ENCODE data around the gene COQ5.

Gene COQ5

DNA sequence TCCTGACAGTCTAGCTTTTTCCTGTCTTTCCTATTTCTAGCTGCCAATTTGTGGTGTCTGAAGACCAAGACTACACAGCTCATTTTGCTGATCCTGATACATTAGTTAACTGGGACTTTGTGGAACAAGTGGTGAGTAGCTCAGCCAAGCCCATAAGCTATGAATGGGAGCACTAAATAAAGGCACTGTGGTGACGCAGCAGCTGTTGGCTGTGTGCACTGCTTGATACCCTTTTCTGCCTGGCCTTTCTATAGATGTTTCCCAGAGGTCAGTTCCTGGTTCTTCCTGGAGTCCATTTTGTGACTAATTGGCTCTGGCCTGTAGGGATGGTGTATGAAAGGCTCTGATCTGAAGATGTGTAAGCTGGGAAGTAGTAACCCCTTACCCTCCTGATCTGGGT lies 25.7 kb upstream of the COQ5 start:
- no peak overlapping the region for H3K4me3 ChIP-seq
- DNase-seq (ENCODE audit: low spot score), result no peak
- TF ChIP-seq, protein P1, sequence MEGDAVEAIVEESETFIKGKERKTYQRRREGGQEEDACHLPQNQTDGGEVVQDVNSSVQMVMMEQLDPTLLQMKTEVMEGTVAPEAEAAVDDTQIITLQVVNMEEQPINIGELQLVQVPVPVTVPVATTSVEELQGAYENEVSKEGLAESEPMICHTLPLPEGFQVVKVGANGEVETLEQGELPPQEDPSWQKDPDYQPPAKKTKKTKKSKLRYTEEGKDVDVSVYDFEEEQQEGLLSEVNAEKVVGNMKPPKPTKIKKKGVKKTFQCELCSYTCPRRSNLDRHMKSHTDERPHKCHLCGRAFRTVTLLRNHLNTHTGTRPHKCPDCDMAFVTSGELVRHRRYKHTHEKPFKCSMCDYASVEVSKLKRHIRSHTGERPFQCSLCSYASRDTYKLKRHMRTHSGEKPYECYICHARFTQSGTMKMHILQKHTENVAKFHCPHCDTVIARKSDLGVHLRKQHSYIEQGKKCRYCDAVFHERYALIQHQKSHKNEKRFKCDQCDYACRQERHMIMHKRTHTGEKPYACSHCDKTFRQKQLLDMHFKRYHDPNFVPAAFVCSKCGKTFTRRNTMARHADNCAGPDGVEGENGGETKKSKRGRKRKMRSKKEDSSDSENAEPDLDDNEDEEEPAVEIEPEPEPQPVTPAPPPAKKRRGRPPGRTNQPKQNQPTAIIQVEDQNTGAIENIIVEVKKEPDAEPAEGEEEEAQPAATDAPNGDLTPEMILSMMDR (IDR thresholded peaks at IDR 0.05), result no peak
- H3K27ac ChIP-seq, result peak overlapping the region; percentile 9 to 12

DNA sequence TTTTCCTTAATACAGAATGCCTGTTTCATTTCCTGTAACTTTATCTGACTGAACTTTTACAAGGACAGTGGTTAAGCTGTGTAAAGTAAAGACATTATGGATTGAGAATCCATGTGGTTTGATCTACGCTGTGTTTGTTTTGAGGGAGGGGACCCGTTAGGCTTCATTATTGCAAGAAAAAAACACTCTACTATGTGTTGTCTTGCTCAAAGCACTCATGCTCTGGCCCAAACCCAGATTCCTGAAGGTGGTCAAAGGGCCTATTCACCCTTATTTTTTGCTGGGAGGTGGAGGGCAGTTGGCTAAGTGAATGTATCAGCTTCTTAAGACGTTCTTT lies 17.1 kb upstream of the COQ5 start:
- no peak overlapping the region for H3K4me3 ChIP-seq
- H3K27ac ChIP-seq, result no peak overlapping the region
- DNase-seq (ENCODE audit: low spot score), result no peak
- TF ChIP-seq, protein P1 (IDR thresholded peaks at IDR 0.05), result no peak

DNA sequence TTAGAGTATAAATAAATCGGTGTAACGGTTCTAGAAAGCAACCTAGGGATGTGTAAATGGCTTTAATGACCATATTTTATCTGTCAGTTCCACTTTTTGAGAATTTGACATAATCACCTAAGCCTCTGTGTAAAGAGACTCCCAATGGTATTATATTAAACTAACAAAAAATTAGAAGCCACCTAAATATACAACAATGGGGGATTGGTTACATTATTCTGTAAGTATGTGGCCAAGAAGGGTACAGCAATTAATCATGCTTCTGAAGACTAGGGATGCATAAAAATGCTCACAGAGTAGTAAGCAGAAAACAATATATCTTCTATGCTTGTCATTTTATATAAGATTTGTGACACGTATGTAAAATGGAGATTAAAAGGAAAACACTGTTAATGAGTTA lies 15.7 kb upstream of the COQ5 start:
- Histone ChIP-seq H3K27ac (no peak overlapping the region), H3K4me3 (no peak overlapping the region)
- DNase-seq (ENCODE audit: low spot score), result no peak
- TF ChIP-seq, protein P1 (IDR thresholded peaks at IDR 0.05), result no peak

DNA sequence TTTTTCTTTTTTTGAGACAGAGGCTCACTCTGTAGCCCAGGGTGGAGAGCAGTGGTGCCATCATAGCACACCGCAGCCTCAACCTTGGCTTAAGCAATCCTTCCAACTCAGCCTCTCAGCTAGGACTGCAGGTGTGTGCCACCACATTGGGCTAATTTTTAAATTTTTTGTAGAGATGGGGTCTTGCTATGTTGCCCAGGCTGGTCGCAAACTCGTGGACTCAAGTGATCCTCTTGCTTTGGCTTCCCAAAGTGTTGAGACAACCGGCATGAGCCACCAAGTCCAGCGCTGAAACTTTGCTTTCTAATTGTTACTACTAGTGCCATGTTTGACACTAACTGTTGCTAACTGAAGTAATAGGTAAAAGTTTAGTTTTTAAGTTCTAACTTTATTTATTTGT lies 13.2 kb upstream of the COQ5 start:
- TF ChIP-seq, protein P1 (IDR thresholded peaks at IDR 0.05), result no peak
- no peak overlapping the region for H3K27ac ChIP-seq
- DNase-seq (ENCODE audit: low spot score), result no peak

DNA sequence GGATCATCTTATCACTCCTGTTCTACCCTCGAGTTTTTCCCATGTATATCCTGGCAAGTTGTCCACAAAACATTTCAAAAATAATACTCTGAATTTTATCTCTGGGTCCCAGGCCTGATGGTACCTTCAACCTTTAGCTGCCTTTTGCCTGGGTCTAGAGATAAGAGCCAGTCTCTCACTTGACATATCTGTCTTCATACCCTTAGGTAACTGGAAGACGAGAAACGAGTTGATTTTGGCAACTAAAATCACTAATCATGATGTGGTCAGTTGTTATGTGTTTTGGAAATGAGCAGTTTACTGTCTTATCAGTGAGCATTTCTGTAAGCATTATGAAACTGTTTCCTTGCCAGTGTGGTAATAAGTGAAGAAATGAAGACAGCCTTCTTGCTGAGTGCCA lies 11.5 kb upstream of the COQ5 start:
- DNase-seq (ENCODE audit: low spot score), result no peak
- Histone ChIP-seq H3K27ac (peak overlapping the region; percentile 96 to 100), H3K4me3 (no peak overlapping the region)
- TF ChIP-seq, protein P1 (IDR thresholded peaks at IDR 0.05), result no peak

More for the DNA sequence above, 13.2 kb upstream of the COQ5 start:
- no peak overlapping the region for H3K4me3 ChIP-seq

DNA sequence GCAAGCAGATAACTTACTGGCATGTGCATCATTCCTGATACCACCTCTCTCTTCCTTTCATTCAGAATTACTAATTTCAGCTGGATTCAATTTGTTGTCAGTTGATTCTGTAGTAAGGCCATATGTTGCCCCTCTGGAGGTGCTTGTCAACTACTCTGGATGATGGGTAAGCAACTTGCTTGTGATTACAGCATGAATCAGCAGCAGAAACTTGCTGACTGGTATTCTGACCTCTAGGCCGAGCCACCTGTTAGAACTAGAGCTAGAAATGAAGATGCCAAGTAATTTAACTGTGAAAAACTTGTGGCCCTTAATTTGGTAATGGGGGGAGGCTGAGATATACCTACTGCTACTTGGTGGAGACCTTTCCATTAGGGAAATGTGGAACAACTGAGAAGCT lies 10.3 kb upstream of the COQ5 start:
- no peak for DNase-seq (ENCODE audit: low spot score)
- TF ChIP-seq, protein P1 (IDR thresholded peaks at IDR 0.05), result no peak
- Histone ChIP-seq H3K27ac (peak overlapping the region; percentile 96 to 100), H3K4me3 (peak overlapping the region; percentile 100)

DNA sequence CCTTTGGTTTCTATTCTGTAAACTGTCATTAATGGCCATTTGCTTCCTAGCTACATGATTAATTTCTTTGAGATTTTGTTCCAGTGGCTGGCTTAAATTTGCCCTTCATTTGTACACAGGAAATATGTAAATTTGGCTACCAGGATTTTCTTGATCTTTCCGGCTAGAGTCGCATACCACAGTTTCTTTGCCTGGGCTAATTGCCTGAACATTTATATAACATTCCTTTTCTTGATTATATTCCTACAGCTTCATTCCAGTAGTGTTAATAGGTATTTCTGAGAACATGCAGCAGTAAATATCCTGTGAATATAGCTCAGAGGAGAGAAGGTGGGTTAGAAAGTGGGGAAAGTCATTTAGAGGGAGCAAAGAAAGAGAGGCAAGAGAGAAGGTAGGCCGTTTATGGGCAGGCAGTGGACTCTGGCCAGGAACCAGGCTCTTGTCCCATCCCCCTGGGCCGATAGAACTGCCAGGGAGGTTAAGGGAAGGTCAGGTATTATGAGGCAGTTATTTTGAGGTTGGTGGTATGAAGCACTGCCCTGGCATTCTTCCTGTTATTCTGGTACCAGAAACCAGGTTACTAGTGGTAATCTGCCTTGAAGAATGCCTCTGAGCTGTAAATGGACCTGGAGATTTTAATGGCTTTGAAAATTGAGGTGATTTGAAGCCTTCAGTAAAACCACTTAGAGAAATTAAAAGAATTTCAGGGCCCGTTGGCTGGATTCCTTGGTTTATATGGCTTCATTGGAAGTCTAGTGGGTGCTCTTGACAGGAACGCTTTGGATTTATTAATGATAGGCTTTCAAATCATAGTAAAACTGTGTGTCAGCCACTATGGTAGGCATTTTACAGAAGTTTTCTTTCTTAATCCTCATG lies 9.6 kb upstream of the COQ5 start:
- peak; percentile 80 for DNase-seq (ENCODE audit: low spot score)
- Histone ChIP-seq H3K4me3 (peak overlapping the region; percentile 100), H3K27ac (peak overlapping the region; percentile 96 to 100)
- TF ChIP-seq, protein P1 (IDR thresholded peaks at IDR 0.05), result no peak
